Liver (tissue), 9 donors: ENCODE results near the gene PLXNA3. TPM values are rescaled to one million over a fixed set of nuclear protein-coding genes. Genes with fewer than 3 reads are reported as not detected.
A peak's percentile ranks its signal among the peaks of the same experiment; 100 is the strongest.

Experiments
- DNase-seq: peaks from one replicate; pipeline ENCODE4 v3.0.0-alpha.2; 2017; ENCODE audit warnings: low spot score
- H3K27ac ChIP-seq, 2 donors: one replicate each; pipeline ENCODE4 v1.7.0; 2013; ENCODE audit warnings: inconsistent platforms in 2 of 2, low read length in 2 of 2, control low read depth in 1 of 2, low read depth in 1 of 2, mild to moderate bottlenecking in 1 of 2
- H3K27me3 ChIP-seq, 4 donors: one replicate each; pipeline versions ENCODE4 v1.6.1 to v1.7.0; 2013; ENCODE audit warnings: low read length in 3 of 4, inconsistent platforms in 1 of 4, mild to moderate bottlenecking in 1 of 4, moderate library complexity in 1 of 4; ENCODE audit not compliant: control insufficient read depth in 4 of 4, insufficient read depth in 4 of 4
- H3K36me3 ChIP-seq, 4 donors: one replicate each; pipeline versions ENCODE4 v1.6.1 to v1.7.0; 2013; ENCODE audit warnings: low read length in 3 of 4, mild to moderate bottlenecking in 3 of 4, low read depth in 1 of 4, moderate library complexity in 1 of 4; ENCODE audit not compliant: control insufficient read depth in 4 of 4, insufficient read depth in 3 of 4
- H3K4me1 ChIP-seq, 4 donors: one replicate each; pipeline versions ENCODE4 v1.6.1 to v1.7.0; 2013; ENCODE audit warnings: low read length in 3 of 4, mild to moderate bottlenecking in 3 of 4, moderate library complexity in 1 of 4; ENCODE audit not compliant: control insufficient read depth in 4 of 4, insufficient read depth in 4 of 4
- H3K4me3 ChIP-seq, 3 donors: one replicate each; pipeline versions ENCODE4 v1.6.1 to v1.7.0; 2013; ENCODE audit warnings: low read length in 3 of 3, control low read depth in 1 of 3, low read depth in 1 of 3, mild to moderate bottlenecking in 1 of 3
- H3K9ac ChIP-seq, 2 donors: one replicate each; pipeline ENCODE4 v1.7.0; 2013; ENCODE audit warnings: low read length in 2 of 2, mild to moderate bottlenecking in 2 of 2, moderate library complexity in 2 of 2, control low read depth in 1 of 2, low read depth in 1 of 2
- H3K9me3 ChIP-seq, 4 donors: one replicate each; pipeline versions ENCODE4 v1.6.1 to v1.7.0; 2013; ENCODE audit warnings: low read length in 3 of 4; ENCODE audit not compliant: control insufficient read depth in 4 of 4
- ATF3 ChIP-seq: IDR thresholded peaks from 2 replicates; pipeline ENCODE4 v1.6.1; 2016; ENCODE audit warnings: antibody characterized with exemption
- CTCF ChIP-seq: fragments of 150-350 bp; IDR thresholded peaks from 2 replicates; pipeline ENCODE4 v1.5.1; 2017; ENCODE audit warnings: improper control_type of control experiment, low read depth, low read length; ENCODE audit not compliant: missing input control
- EGR1 ChIP-seq, 2 donors: IDR thresholded peaks; 2 replicates each; pipeline ENCODE4 v1.6.1; 2016 to 2018; ENCODE audit warnings: antibody characterized with exemption in 2 of 2, low read depth in 2 of 2
- FOXA1 ChIP-seq: IDR thresholded peaks from 2 replicates; pipeline ENCODE4 v1.6.1; 2016; ENCODE audit warnings: antibody characterized with exemption
- FOXA2 ChIP-seq: IDR thresholded peaks from 2 replicates; pipeline ENCODE4 v1.6.1; 2016; ENCODE audit warnings: antibody characterized with exemption
- GABPA ChIP-seq, 2 donors: IDR thresholded peaks in 1 of 2; conservative IDR thresholded peaks in 1 of 2; 2 replicates each; pipeline ENCODE4 v1.6.1; 2016; ENCODE audit warnings: antibody characterized with exemption in 2 of 2, mild to moderate bottlenecking in 1 of 2, moderate library complexity in 1 of 2
- HNF4A ChIP-seq, 2 donors: conservative IDR thresholded peaks; 2 replicates each; pipeline ENCODE4 v1.6.1; 2016; ENCODE audit warnings: antibody characterized with exemption in 2 of 2, mild to moderate bottlenecking in 2 of 2
- HNF4G ChIP-seq: IDR thresholded peaks from 2 replicates; pipeline ENCODE4 v1.6.1; 2016; ENCODE audit warnings: antibody characterized with exemption
- JUND ChIP-seq, 2 donors: IDR thresholded peaks; 2 replicates each; pipeline ENCODE4 v1.6.1; 2016; ENCODE audit warnings: antibody characterized with exemption in 2 of 2
- MAX ChIP-seq: IDR thresholded peaks from 2 replicates; pipeline ENCODE4 v1.6.1; 2016; ENCODE audit warnings: antibody characterized with exemption
- NR2F2 ChIP-seq: IDR thresholded peaks from 2 replicates; pipeline ENCODE4 v1.6.1; 2016; ENCODE audit warnings: antibody characterized with exemption
- RAD21 ChIP-seq, 2 donors: IDR thresholded peaks; 2 replicates each; pipeline ENCODE4 v1.6.1; 2016; ENCODE audit warnings: antibody characterized with exemption in 2 of 2, mild to moderate bottlenecking in 2 of 2
- REST ChIP-seq: IDR thresholded peaks from 2 replicates; pipeline ENCODE4 v1.6.1; 2016; ENCODE audit warnings: antibody characterized with exemption, mild to moderate bottlenecking
- RXRA ChIP-seq, 2 donors: IDR thresholded peaks; 2 replicates each; pipeline ENCODE4 v1.6.1; 2017 to 2018; ENCODE audit warnings: antibody characterized with exemption in 2 of 2, mild to moderate bottlenecking in 1 of 2
- SP1 ChIP-seq: IDR thresholded peaks from 2 replicates; pipeline ENCODE4 v1.6.1; 2018; ENCODE audit warnings: antibody characterized with exemption, mild to moderate bottlenecking
- TAF1 ChIP-seq: conservative IDR thresholded peaks from 2 replicates; pipeline ENCODE4 v1.6.1; 2016; ENCODE audit warnings: antibody characterized with exemption, mild to moderate bottlenecking
- YY1 ChIP-seq: IDR thresholded peaks from 2 replicates; pipeline ENCODE4 v1.6.1; 2016; ENCODE audit warnings: antibody characterized with exemption, mild to moderate bottlenecking
- ZBTB33 ChIP-seq: IDR thresholded peaks from 2 replicates; pipeline ENCODE4 v1.6.1; 2016; ENCODE audit warnings: antibody characterized with exemption
- WGBS: extraction: QIAGEN DNeasy Blood & Tissue Kit; methylation state at CpG from one replicate; pipeline ENCODE4 v1.1.7; 2013; 5-methylcytosine and 5-hydroxymethylcytosine counted together
- polyA plus RNA-seq, 2 donors: library from polyadenylated mRNA; stranded (reverse) in 1 of 2; unstranded in 1 of 2; fragments of 200-250 nt in 1 of 2; fragments of >200 nt in 1 of 2; fragmentation: Nextera tagmentation in 1 of 2; extraction: Ambion mirVana in 1 of 2; gene quantifications; one replicate each; pipeline versions ENCODE4 v1.2.1 to v1.2.3, GENCODE V29; 2013 to 2015
- total RNA-seq, 2 donors: library from RNA; depleted of rRNA; stranded (reverse); fragments of >200 nt; gene quantifications; one replicate each; pipeline ENCODE4 v1.2.3, GENCODE V29; 2014
- donor health status: healthy.
- donor health status: healthy.
- donor health status: healthy.
- donor health status: healthy.
- donor health status: healthy.

Gene PLXNA3
- total and polyA plus RNA-seq, 4 donors = 1.1 to 1.7 (median 1.5) TPM

GRCh38 chrX:154408659-154409221 lies 49.3 kb upstream of the PLXNA3 start (continued):
- no peak for TF ChIP-seq MAX
- no peak for TF ChIP-seq RAD21 (IDR thresholded peaks at IDR 0.05)
- no peak for TF ChIP-seq ATF3
- no peak for TF ChIP-seq YY1
- TF ChIP-seq SP1 = no peak

- Histone ChIP-seq H3K4me3 (peak within 1 kb of the TSS in 1 of 3 donors; percentile 23), H3K4me1 (peaks cover 2 to 11% (median 7%) of the 10 kb centered on the region in 4 donors), H3K27me3 (no peaks in the 10 kb centered on the region), H3K9me3 (no peaks in the 10 kb centered on the region), H3K36me3 (peaks cover 0 to 2% (median 0%) of the 10 kb centered on the region in 4 donors), H3K9ac (no peak within 1 kb of the TSS), H3K27ac (peak within 1 kb of the TSS; percentile 48 to 59)
- 65% methylated on average over 26 of the region's 26 CpGs for WGBS
- TF ChIP-seq ATF3 (no peak), HNF4G (no peak), HNF4A (conservative IDR thresholded peaks at IDR 0.05) (no peak), GABPA (IDR thresholded peaks at IDR 0.05 in 1 of 2, conservative IDR thresholded peaks at IDR 0.05 in 1 of 2) (no peak), RAD21 (IDR thresholded peaks at IDR 0.05) (no peak), REST (no peak), ZBTB33 (no peak), TAF1 (no peak), JUND (IDR thresholded peaks at IDR 0.05) (no peak), FOXA2 (no peak), CTCF (no peak), SP1 (no peak), FOXA1 (no peak), RXRA (IDR thresholded peaks at IDR 0.05) (no peak), YY1 (no peak), MAX (no peak), EGR1 (IDR thresholded peaks at IDR 0.05; ENCODE audit: low read depth in 2 of 2) (no peak), NR2F2 (no peak)
- DNase-seq = peak; percentile 75
These were observed 48.7 kb upstream of the PLXNA3 start, which contains the start of gene DNASE1L1 for GRCh38 chrX:154409222-154409871. Gene DNASE1L1, minus strand, starts transcription at chrX:154409254. Its CDS starts 3,686 bp downstream, at chrX:154405568.
